Epithelial cell of esophagus (primary cell): Measurements from ENCODE around the gene NAA38.

Source experiments
- DNase-seq: peaks from one replicate; pipeline ENCODE4 v3.0.0; 2010; ENCODE audit warnings: low read depth
- H3K4me3 ChIP-seq: 2 replicates; pipeline ENCODE4 v1.5.1; 2011; ENCODE audit warnings: mild to moderate bottlenecking, low read length, control low read depth
- CTCF ChIP-seq: IDR thresholded peaks from 2 replicates; pipeline ENCODE4 v1.5.1; 2011; ENCODE audit warnings: low read depth, mild to moderate bottlenecking, low read length, control low read depth, inconsistent platforms; ENCODE audit not compliant: insufficient read depth; ENCODE audit errors: missing control alignments

The NAA38 gene

GRCh38 chr17:7840441-7840840, 16.9 kb downstream of the NAA38 start:
- no peak for TF ChIP-seq CTCF
- no peak for DNase-seq
- no peak overlapping the region for H3K4me3 ChIP-seq

- DNase-seq: peak; percentile 44
- no peak for TF ChIP-seq CTCF
- H3K4me3 ChIP-seq: no peak overlapping the region
Measured at GRCh38 chr17:7839876-7840261, 17.5 kb downstream of the NAA38 start.

- TF ChIP-seq CTCF: no peak
- H3K4me3 ChIP-seq: peak overlapping the region; percentile 90
- DNase-seq: peak; percentile 87
Measured at GRCh38 chr17:7839190-7839875, 18.0 kb downstream of the NAA38 start.

GRCh38 chr17:7838090-7839075, 19.0 kb downstream of the NAA38 start:
- peak overlapping the region; percentile 90 for H3K4me3 ChIP-seq
- no peak for TF ChIP-seq CTCF
- peak; percentile 40 for DNase-seq

- peak overlapping the region; percentile 90 for H3K4me3 ChIP-seq
- no peak for TF ChIP-seq CTCF
- peak; percentile 39 for DNase-seq
Measured at GRCh38 chr17:7837408-7838088, 19.8 kb downstream of the NAA38 start.

GRCh38 chr17:7836596-7837407, 20.6 kb downstream of the NAA38 start:
- no peak for TF ChIP-seq CTCF
- DNase-seq: peak; percentile 92
- peak overlapping the region; percentile 90 for H3K4me3 ChIP-seq
